Endothelial cell of umbilical vein (primary cell): ENCODE measurements around the gene ERO1B. TPM values are rescaled to one million over a fixed set of nuclear protein-coding genes. Genes with fewer than 3 reads are reported as not detected.

Experiments used
- BruUV-seq: library from RNA; stranded (reverse); fragments of 400-500 nt; replicated peaks from 2 replicates; lab custom pipeline; 2021; lab: Mats Ljungman, UMichigan
- CTCF ChIA-PET: fragments of 300-600, 350-600 bp; sonication (Branson Sonifier 250); formaldehyde crosslinking; loops from one replicate; lab custom pipeline; 2021; ENCODE audit warnings: antibody characterized with exemption, inconsistent platforms; lab: Charles Lee
- POLR2A ChIA-PET: fragments of 300-600, 350-600 bp; sonication (Branson Sonifier 250); formaldehyde crosslinking; loops from one replicate; lab custom pipeline; 2021; ENCODE audit warnings: antibody characterized with exemption, inconsistent platforms; lab: Charles Lee
- DNase-seq: peaks from one replicate; pipeline ENCODE4 v3.0.0-alpha.2; 2011; ENCODE audit warnings: low read depth, low spot score
- FAIRE-seq: peaks from 2 replicates; lab custom pipeline; 2011; peaks lifted over from hg19 to GRCh38; lab: Jason Lieb, UNC
- H2AFZ ChIP-seq: 2 replicates; pipeline ENCODE4 v1.6.0; 2012; ENCODE audit warnings: low read depth, low read length, control low read depth, inconsistent platforms
- H3K27ac ChIP-seq: 2 replicates; pipeline ENCODE4 v1.5.1; 2011; ENCODE audit warnings: low read depth, mild to moderate bottlenecking, control low read depth, low read length, moderate library complexity; ENCODE audit not compliant: insufficient read depth
- H3K27me3 ChIP-seq, 2 experiments: 2 replicates each; pipeline versions ENCODE4 v1.6.0 to v1.6.1; 2011; ENCODE audit warnings: low read length in 2 of 2, mixed read lengths in 1 of 2; ENCODE audit not compliant: control insufficient read depth in 2 of 2, insufficient read depth in 2 of 2
- H3K36me3 ChIP-seq, 2 experiments: 2 replicates in 1 of 2; 3 replicates in 1 of 2; pipeline ENCODE4 v1.5.1; 2011; ENCODE audit warnings: low read length in 2 of 2, mild to moderate bottlenecking in 1 of 2, moderate library complexity in 1 of 2; ENCODE audit not compliant: control insufficient read depth in 2 of 2, insufficient read depth in 2 of 2; ENCODE audit errors: extremely low read depth in 1 of 2
- H3K4me1 ChIP-seq: 3 replicates; pipeline ENCODE4 v1.5.1; 2011; ENCODE audit warnings: mild to moderate bottlenecking, low read length; ENCODE audit not compliant: control insufficient read depth, insufficient read depth; ENCODE audit errors: extremely low read depth
- H3K4me2 ChIP-seq: 2 replicates; pipeline ENCODE4 v1.6.1; 2011; ENCODE audit warnings: low read length, control low read depth, mixed read lengths; ENCODE audit not compliant: insufficient read depth
- H3K4me3 ChIP-seq, 3 experiments: fragments of 200-600 bp in 1 of 3; sonication (generic), shearing (Covaris generic) in 1 of 3; replicated peaks in 1 of 3; 2 replicates each; pipeline ENCODE4 v1.5.1; 2011 to 2016; ENCODE audit warnings: control low read depth in 3 of 3, low read length in 3 of 3, mild to moderate bottlenecking in 2 of 3, inconsistent platforms in 1 of 3, low read depth in 1 of 3, moderate library complexity in 1 of 3; ENCODE audit not compliant: insufficient read depth in 1 of 3
- H3K79me2 ChIP-seq: 2 replicates; pipeline ENCODE4 v1.6.0; 2012; ENCODE audit warnings: low read length, inconsistent platforms; ENCODE audit not compliant: control insufficient read depth, insufficient read depth
- H3K9ac ChIP-seq: replicated peaks from 2 replicates; pipeline ENCODE3; 2011; ENCODE audit warnings: low read length, control low read depth; ENCODE audit not compliant: insufficient read depth; ENCODE audit errors: extremely low read depth
- H3K9me1 ChIP-seq: replicated peaks from 3 replicates; pipeline ENCODE4 v1.6.0; 2011; ENCODE audit warnings: mild to moderate bottlenecking, low read length; ENCODE audit not compliant: control insufficient read depth, insufficient read depth; ENCODE audit errors: extremely low read depth
- H3K9me3 ChIP-seq: replicated peaks from 2 replicates; pipeline ENCODE4 v1.5.1; 2012; ENCODE audit warnings: low read length, inconsistent platforms; ENCODE audit not compliant: control insufficient read depth, insufficient read depth
- H4K20me1 ChIP-seq: replicated peaks from 2 replicates; pipeline ENCODE3; 2011; ENCODE audit warnings: mild to moderate bottlenecking, low read length; ENCODE audit not compliant: control insufficient read depth, insufficient read depth; ENCODE audit errors: extremely low read depth
- EZH2 ChIP-seq: IDR thresholded peaks from 2 replicates; pipeline ENCODE4 v1.6.1; 2012; ENCODE audit warnings: borderline replicate concordance, low read depth, mild to moderate bottlenecking, moderate library complexity, low read length, inconsistent platforms; ENCODE audit not compliant: severe bottlenecking
- FOS ChIP-seq: IDR thresholded peaks from 2 replicates; pipeline ENCODE4 v1.6.1; 2011; ENCODE audit warnings: mild to moderate bottlenecking, low read length, moderate library complexity, borderline replicate concordance; ENCODE audit not compliant: insufficient read depth
- GATA2 ChIP-seq: IDR thresholded peaks from 2 replicates; pipeline ENCODE4 v1.7.0; 2011; ENCODE audit warnings: low read depth, mild to moderate bottlenecking, moderate library complexity, mixed read lengths, low read length; ENCODE audit not compliant: insufficient read length, insufficient read depth
- JUN ChIP-seq: IDR thresholded peaks from 2 replicates; pipeline ENCODE4 v1.6.1; 2011; ENCODE audit warnings: borderline replicate concordance, low read depth; ENCODE audit not compliant: insufficient read length, insufficient read depth
- MYC ChIP-seq: IDR thresholded peaks from one replicate; pipeline ENCODE4 v1.6.1; 2011; ENCODE audit warnings: mild to moderate bottlenecking, low read depth, low read length
- POLR2A ChIP-seq: IDR thresholded peaks from 2 replicates; pipeline ENCODE4 v1.6.1; 2012; ENCODE audit warnings: low read depth, mild to moderate bottlenecking, control low read depth, low read length
- POLR2AphosphoS5 ChIP-seq: IDR thresholded peaks from 2 replicates; pipeline ENCODE4 v1.6.1; 2012; ENCODE audit warnings: low read depth, mild to moderate bottlenecking, control low read depth, low read length, moderate library complexity; ENCODE audit not compliant: insufficient read depth
- dilution Hi-C: fragments of 300-500 bp; cut with MboI; formaldehyde crosslinking; loops from one replicate; pipeline ENCODE4 v1.15.0; 2019; ENCODE audit warnings: low sequenced_read_pairs; ENCODE audit not compliant: extremely low pct_ligation_motif_present
- intact Hi-C: fragments of 100-400 bp; cut with micrococcal nuclease; formaldehyde crosslinking; loops from one replicate; pipeline ENCODE4 v1.10.0; 2022
- polyA plus RNA-seq, 4 experiments: library from polyadenylated mRNA; depleted of rRNA in 3 of 4; stranded (reverse) in 3 of 4; unstranded in 1 of 4; fragments of >200 nt; gene quantifications; 2 replicates each; pipeline versions ENCODE4 v1.2.1 to v1.2.3, GENCODE V29; 2011 to 2012; ENCODE audit warnings: missing spikeins in 1 of 4
- total RNA-seq: library from RNA; stranded (reverse); gene quantifications from 2 replicates; pipeline ENCODE4 v1.2.3, GENCODE V29; 2021
- TF ChIP-seq, protein P1 (sequence below): IDR thresholded peaks from 2 replicates; pipeline ENCODE4 v1.6.1; 2011; ENCODE audit not compliant: insufficient read depth, insufficient read length
- TF ChIP-seq, protein P2 (sequence below), 2 donors: IDR thresholded peaks; 1 replicate in 1 of 2; 2 replicates in 1 of 2; pipeline ENCODE4 v1.5.1; 2011; ENCODE audit warnings: low read length in 2 of 2, mild to moderate bottlenecking in 2 of 2, moderate library complexity in 2 of 2, control low read depth in 1 of 2, inconsistent platforms in 1 of 2, low read depth in 1 of 2; ENCODE audit not compliant: insufficient read depth in 1 of 2; ENCODE audit errors: extremely low read depth in 1 of 2

ERO1B gene
- total and polyA plus RNA-seq, 2 donors (not counting 3 experiments of a cell fraction or from before 2014, with no cell fraction given), result 1.9 to 3.6 TPM

DNA sequence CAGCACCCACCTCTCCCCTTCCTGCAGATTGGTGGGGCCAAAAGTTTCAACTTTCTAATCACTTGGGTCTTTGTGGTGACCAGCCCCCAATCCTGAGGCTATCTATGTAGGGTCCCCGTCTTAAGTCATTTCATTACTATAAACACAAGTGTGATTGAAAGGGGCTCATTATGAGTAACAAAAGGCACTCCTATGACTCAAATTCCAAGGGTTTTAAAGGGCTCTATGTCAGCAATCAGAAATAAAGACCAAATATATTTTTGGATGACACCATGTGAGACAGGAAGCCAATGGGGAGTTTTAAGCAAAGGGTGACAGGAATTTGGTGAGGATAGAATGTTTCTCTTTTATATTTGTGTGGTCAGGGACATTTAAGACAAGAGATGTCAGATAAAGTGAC, 6.2 kb downstream of the ERO1B start:
- no peaks in the 10 kb centered on the region for H3K9me1 ChIP-seq
- no peaks in the 10 kb centered on the region for H4K20me1 ChIP-seq
- CTCF ChIA-PET, result no interaction called here
- TF ChIP-seq JUN, result no peak
- TF ChIP-seq, protein P1, sequence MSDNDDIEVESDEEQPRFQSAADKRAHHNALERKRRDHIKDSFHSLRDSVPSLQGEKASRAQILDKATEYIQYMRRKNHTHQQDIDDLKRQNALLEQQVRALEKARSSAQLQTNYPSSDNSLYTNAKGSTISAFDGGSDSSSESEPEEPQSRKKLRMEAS, result no peak
- no peak for TF ChIP-seq MYC
- TF ChIP-seq FOS, result no peak
- TF ChIP-seq EZH2, result no peak
- no peak for TF ChIP-seq POLR2AphosphoS5
- TF ChIP-seq GATA2, result no peak
- no peak for TF ChIP-seq POLR2A
- TF ChIP-seq, protein P2, sequence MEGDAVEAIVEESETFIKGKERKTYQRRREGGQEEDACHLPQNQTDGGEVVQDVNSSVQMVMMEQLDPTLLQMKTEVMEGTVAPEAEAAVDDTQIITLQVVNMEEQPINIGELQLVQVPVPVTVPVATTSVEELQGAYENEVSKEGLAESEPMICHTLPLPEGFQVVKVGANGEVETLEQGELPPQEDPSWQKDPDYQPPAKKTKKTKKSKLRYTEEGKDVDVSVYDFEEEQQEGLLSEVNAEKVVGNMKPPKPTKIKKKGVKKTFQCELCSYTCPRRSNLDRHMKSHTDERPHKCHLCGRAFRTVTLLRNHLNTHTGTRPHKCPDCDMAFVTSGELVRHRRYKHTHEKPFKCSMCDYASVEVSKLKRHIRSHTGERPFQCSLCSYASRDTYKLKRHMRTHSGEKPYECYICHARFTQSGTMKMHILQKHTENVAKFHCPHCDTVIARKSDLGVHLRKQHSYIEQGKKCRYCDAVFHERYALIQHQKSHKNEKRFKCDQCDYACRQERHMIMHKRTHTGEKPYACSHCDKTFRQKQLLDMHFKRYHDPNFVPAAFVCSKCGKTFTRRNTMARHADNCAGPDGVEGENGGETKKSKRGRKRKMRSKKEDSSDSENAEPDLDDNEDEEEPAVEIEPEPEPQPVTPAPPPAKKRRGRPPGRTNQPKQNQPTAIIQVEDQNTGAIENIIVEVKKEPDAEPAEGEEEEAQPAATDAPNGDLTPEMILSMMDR (IDR thresholded peaks at IDR 0.05; ENCODE audit: extremely low read depth in 1 of 2, insufficient read depth in 1 of 2, low read depth in 1 of 2, low read length in 2 of 2), result no peak
- no peaks in the 10 kb centered on the region for H3K79me2 ChIP-seq
- H3K9me3 ChIP-seq, result no peaks in the 10 kb centered on the region
- no peaks in the 10 kb centered on the region for H3K27me3 ChIP-seq
- POLR2A ChIA-PET, result no interaction called here
- H3K4me2 ChIP-seq, result no peak overlapping the region
- no TSS peak for BruUV-seq
- no peak overlapping the region for H3K9ac ChIP-seq
- no peak for DNase-seq
- H3K36me3 ChIP-seq, result no peaks in the 10 kb centered on the region
- H2AFZ ChIP-seq, result no peak overlapping the region
- dilution Hi-C loops, result no loop called here
- FAIRE-seq, result no peak
- intact Hi-C loops, result no loop called here
- no peak overlapping the region for H3K27ac ChIP-seq
- no peak overlapping the region for H3K4me3 ChIP-seq
- H3K4me1 ChIP-seq, result no peaks in the 10 kb centered on the region
